ENCODE data around the gene LRRC27. TPM values are rescaled to one million over a fixed set of nuclear protein-coding genes. Genes with fewer than 3 reads are reported as not detected.
"Not testable (repeated sequence)": the region's sequence is repeated elsewhere in the genome, so short reads cannot be mapped to it uniquely, and the experiment has no call there.

LRRC27 gene
- polyA plus RNA-seq, 3 donors: 25.4 to 33.2 (median 25.5) TPM

DNA sequence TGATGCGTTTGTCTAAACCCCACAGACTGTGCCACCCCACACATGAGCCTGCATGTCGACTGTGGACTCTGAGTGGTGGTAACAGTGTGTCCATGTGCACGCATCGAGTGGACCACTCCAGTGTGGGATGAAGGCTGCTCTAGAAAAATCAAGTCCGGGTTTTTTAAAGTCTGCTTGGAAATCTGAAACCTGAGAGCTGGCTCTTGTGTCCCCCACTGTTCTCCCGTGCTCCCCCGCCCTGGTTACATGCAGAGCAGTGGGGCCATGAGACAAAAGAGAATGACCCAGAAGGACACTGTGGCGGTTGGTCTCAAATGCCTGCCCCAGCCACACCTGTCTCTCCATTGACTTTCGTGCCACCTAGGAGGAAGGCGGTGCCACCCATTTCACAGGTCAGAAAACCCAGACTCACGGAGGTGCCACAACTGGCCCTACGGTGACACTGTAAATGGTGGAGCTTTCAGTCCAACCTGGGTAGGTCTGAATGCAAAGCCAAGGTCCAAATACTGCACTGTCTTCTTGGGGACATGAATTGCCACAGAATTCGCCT, 37.7 kb downstream of the LRRC27 start:
- DNase-seq: no peak

DNA sequence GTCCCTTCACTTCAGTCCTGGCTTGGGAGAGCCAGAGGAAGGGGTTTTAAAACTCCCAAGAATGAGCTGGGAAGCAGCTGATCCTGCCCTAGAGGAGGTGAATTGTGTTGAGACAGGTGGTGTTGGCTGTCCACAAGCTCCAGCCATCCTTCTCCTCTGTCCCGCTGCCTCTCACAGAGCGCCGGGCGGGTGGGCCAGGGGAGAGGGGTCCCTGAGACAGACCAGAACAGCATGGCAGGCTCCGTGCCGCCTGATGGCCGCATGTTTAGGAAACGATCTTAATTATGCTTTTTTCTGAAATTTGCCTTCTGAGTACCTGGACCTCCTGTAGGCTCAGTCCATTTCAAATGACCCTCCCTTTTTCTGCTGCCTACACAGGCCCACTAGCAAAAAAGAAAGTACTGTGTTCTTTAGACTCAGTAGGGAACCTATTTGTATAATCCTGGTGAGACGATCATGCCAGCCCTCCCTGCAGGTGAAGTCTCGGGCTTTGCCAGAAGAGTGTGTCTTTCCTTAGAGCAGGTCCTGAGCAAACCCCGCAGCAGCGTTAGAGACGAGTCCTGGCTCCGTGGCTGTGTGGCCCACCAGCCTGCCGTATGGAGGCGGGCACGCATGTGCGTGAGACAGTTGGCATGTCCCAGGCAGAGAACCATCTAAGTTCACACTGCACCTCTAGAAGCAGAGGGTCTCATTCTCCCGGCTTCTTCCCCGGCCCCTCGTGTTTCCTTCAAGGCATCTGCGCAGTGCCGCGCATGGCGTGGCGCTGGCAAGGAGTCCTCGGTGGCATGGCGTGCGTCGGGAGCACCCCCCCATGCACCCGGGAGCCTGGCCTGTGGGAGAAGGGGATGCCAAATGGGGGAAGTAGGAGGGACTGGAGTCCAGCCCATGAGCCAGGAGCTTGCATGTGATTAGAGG, 38.7 kb downstream of the LRRC27 start:
- no peak for DNase-seq

DNA sequence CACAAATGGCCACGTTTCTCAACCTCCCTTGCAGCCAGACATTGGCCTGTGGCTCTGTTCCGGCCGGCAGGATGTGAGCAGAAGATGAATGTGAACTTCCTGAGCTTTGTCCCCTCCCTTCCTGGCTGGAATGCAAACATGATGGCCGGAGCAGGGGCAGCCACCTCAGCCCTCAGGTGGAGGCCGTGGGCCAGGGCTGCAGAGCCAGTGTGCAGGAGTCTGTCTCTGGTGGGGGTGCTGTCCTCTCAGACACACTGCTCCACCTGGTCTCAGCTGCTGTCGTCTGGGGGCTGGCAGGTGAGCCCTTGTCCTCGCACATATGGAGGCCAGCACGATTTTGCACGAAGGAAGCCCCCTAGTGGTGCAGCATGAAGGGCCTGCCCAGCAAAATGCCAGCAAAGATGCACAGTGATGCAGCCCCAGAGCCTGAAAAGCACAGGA, 39.7 kb downstream of the LRRC27 start:
- no peak for DNase-seq

DNA sequence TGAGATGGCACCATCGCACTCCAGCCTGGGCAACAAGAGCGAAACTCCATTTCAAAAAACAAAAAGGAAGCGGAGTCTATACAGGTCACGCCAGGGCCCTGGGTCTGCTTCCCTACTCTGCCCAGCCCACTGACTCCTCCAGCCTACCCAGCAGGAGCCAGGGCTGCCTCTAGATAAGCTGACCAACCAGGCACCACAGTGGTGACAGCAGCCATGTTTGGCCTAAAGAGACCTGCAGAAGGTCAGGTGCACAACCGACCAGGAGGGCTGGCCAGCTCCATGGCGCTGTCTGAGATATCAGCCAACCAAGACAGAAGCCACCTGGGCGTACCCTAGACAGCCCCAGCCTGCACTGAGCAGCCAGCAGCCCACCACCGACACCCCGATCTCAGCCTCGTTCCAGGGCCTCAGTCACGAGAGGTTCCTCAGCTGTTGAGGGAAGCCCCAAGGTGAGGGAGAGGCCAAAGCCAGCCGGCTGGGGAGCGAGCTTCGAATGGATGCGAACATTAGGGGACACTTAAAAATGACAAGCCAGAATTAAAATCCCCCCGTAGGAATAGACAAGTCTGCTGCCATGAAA, 40.6 kb downstream of the LRRC27 start:
- no peak for DNase-seq

DNA sequence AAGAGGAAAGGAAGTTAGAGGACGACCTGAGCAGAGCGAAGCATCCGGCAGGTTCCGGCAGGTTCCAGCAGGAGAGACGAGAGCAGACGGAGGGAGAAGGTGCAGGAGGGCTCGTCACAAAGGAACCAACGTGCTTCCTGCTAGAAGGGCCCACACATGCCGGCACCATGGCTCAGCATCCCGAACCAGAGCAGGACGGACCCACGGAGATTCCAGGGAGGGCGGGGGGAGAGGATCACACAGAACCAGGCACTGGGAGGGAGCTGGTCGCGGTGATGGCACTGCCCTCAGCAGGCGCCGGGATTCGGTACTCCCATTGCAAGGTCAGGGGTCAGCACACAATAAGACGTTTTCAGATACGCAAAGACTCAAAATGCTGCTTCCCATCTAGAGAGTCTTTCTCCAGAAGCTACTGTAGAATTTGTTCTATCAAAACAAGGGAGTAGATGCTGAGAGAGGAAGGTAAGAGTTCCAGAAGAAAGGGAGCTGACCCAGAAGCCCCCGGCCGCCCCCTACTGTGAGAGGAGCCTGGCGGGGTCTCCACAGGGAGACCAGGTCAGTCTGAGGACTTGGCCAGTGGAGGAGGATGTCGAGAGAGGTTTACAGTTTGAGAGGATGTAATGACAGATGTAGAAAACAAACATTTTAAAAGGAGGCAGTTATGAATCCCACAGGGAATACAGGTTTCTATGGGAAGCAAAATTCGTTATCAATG, 41.4 kb downstream of the LRRC27 start:
- DNase-seq: no peak

DNA sequence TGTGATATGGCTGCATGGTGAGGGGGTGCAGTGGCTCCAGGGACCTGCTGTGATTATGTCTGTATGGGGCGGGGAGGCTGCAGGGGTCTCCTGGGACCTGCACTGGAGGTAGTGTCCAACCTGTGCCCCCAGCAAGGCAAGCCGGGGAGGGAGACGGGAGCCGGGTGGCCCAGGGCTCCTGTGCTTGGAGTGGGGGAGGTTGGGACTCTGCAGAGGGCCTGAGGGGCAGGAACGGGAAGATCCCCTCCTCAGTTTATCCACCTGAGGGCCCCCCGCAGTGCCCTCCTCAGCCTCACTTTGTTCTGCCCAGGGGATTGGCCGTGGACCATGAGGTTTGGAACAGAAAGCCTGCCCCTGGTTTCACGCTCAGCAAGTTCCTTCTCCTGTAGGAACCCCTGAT, 42.2 kb downstream of the LRRC27 start:
- no peak for DNase-seq

DNA sequence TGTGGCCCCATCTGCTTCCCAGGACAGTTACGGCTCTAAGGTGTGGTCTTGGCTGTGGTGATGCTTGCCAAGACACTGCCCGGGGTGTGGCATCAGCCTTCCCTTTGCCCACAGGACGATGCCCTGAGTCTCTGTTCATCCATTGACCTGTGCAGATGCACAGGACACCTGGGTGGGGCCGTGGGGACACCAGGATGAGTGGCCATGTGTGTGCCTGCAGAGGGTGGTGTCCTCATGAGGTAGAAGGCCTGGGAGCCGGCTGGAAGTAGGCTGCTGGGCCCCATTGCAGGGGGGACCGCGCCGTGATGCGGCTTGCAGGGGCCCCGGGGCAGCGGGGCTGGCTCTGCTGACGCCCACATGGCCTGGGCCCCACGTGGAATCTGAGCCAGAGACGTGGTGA, 42.6 kb downstream of the LRRC27 start:
- no peak for DNase-seq

DNA sequence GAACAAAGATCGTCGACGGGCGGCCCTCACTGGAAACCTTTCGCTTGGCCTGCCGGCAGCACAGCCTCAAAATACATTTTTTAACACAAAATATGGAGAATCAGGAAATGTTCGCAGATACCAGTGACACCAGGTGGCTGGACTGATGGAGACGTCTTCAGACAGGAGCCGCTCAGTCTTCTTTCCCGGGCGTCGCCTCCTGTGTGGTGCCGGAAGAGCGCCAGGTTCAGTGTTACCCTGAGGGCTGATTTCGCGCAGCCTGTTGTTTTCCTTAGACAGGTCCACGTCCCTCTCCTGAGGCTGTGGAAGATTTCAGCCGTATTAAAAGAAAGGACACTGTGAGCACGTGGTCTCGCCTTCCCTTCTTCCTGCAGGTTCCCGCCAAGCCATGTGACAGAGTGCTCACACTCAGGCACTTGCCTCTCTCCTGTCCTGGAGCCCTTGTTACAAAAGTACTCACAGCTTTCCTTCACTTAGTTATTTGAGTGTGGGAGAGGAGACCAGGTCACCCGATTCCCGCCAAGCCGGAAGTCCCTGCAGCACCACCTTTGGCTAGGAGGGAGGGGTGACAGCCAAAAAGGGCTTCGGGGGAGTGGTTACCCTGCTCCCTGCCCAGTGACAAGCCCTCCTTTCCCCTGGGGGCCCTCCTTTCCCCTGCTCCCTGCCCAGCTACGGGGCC, 43.3 kb downstream of the LRRC27 start:
- DNase-seq: no peak

DNA sequence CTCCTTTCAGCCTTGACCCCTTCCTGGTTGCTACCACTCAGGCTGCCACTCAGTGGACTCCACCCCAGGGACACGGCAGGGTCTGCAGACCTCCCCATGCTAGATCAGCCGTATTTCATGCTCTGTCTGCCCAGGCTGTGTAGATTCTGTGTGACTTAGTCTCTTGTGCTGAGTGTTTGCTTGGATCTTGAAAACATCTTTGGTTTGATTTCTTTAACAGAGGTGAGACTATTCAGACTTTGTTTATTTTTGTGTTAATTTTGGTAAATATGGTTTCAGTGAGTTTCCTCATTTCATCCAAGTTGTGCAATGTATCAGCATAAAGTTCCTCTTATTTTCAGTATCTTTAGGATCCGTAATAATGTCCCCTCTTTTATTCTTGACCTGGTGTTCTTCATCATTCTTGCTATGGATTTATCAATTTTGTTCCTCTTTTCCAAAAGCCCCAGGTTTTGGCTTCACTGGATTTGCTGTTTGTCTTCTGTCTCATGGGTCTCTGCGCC, 43.9 kb downstream of the LRRC27 start:
- DNase-seq: no peak

DNA sequence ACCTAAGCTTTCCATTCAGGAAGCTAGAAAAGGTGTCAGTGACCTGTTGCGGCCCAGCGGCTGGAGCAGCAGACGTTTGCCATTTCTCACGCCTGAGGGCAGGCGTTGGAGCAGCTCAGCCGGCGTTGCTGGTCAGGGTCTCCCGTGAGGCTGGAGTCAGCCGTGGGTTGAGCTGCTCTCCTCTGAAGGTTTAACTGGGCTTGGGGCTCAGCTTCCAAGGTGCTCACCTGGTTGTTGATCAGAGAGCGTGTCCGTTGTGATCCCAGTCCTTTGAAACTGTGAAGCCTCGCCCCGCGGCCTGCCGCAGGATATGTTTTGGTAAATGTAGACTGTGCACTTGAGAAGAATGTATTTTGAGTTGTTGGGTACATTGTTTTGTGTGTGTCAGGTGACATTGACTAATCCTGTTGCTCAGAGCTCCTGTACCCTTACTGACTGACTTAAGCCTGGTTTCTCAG, 44.4 kb downstream of the LRRC27 start:
- DNase-seq: no peak

DNA sequence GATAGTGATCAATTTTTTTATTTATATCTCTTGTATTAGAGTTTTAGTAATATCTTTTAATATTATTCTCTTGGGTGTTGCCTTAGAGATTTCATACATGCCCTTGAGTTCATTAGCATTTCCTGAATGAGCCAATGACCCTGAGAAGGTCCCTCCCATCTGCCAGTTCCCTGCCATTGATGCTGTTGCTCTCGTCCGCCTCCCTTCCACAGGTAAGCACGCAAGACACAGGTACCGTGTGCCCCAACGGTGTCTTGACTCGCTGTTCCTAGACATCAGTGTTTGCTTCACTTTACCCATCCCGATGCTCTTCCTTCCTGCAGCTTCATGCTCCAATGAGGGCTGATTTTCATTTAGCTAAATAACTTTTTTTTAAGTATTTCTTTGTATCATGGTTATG, 45.3 kb downstream of the LRRC27 start:
- no peak for DNase-seq

DNA sequence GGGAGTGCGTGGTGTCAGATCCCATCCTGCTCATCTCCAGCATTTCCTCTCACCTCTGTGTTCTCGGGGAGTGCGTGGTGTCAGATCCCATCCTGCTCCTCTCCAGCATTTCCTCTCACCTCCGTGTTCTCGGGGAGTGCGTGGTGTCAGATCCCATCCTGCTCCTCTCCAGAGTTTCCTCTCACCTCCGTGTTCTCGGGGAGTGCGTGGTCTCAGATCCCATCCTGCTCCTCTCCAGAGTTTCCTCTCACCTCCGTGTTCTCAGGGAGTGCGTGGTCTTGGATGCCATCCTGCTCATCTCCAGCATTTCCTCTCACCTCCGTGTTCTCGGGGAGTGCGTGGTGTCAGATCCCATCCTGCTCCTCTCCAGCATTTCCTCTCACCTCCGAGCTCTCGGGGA, 47.0 kb downstream of the LRRC27 start:
- DNase-seq: not testable (repeated sequence)

DNA sequence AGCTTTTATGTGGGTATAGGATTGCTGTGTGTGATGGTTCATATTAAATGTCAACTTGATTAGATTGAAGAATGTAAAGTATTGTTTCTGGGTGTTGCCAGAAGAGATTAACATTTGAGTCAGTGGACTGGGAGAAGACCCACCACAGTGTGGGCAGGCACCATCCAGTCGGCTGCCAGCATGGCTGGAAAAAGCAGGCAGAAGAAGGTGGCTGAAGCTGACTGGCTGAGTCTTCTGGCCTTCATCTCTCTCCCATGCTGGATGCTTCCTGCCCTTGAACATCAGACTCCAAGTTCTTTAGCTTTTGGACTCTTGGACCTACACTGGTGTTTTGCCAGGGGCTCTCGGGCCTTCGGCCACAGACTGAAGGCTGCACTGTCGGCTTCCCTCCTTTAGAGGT, 49.0 kb downstream of the LRRC27 start:
- DNase-seq: not testable (repeated sequence)

DNA sequence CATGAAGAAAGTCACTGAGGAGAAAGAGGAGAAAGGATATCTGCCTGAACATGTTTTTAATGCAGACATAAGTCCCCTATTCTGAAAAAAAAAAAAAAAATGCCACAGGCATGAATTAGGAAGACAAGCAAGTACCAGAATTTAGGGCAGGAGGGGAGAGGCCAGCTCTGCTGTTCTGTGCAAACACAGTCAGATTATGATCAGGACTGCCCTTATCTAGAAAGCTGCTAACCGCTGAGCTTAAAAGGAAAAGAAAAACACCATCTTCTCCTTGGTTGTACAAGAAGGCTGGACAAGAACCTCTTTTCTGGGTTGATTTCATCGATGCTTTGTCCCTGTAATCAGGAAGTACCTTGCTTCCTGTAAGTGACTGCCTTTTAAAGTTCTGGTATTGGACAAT, 49.7 kb downstream of the LRRC27 start:
- no peak for DNase-seq

DNA sequence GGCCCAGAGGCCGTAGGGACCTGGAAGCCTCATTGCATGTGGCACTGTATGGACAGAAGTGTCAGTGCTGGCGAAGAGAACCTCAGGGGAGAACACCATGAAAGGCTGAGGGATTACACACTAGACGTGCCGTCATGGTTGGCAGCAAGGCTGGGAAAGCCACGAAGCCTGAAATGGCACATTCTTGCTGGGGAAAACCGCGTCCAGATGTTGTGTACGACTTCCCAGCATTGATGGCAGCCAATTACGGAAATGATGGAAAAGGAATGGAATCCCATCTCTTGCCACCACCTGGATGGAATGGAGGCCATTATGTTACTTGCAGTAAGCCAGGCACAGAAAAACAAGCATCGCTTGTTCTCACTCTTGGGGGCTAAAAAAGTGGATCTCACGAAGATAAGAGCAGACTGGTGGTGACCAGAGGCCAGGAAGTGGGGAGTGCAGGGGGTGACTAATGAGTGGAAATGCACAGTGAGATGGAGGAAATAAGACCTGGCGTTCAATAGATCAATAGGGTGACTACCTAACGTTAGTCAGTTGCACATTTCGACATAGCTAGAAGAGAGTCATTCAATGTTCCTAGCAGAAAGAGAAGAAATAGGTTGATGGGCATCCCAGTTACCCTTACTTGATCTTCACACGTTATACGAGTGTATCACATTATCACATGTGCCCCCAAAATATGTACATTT, 50.4 kb downstream of the LRRC27 start:
- DNase-seq: no peak

DNA sequence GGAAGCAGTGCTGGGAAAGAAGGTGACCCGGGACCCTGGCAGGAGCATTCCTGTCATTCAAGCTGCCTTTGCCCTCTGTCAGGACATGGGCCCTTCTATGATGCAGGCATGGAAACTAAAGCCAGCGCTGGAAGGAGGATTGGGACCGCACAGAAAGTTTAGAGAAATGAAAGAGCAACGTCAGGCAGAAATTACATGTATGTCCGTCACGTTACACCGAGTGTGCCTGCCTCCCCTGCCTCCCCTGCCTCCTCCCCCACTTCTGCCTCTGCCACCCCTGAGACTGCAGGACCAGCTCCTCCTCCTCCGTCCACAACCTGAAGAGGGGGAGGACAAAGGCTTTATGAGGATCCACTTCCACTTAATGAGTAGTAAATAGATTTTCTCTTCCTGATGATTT, 51.1 kb downstream of the LRRC27 start:
- peak; percentile 42 for DNase-seq

DNA sequence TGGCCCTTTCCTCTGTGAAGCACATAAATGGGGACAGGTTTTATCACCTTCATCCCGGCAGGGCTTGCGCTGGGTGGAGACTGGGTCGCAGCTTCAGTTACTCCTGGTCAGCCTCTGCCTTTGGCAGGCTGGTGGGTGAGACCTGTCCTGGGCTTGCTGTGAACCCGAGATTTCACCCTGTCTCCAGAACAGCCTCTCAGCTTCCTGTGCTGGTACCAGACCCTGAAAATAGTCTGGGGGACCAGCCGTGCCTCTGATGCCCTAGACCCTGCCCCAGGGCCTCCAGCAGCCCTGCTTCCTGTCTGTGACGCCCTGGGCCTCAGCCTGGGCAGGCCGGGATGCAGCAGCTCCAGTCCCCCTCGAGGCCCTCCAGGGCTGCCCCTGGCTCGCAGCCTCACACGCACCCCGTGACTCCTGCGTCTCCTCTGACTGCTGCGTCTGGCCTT, 51.8 kb downstream of the LRRC27 start:
- DNase-seq: no peak

DNA sequence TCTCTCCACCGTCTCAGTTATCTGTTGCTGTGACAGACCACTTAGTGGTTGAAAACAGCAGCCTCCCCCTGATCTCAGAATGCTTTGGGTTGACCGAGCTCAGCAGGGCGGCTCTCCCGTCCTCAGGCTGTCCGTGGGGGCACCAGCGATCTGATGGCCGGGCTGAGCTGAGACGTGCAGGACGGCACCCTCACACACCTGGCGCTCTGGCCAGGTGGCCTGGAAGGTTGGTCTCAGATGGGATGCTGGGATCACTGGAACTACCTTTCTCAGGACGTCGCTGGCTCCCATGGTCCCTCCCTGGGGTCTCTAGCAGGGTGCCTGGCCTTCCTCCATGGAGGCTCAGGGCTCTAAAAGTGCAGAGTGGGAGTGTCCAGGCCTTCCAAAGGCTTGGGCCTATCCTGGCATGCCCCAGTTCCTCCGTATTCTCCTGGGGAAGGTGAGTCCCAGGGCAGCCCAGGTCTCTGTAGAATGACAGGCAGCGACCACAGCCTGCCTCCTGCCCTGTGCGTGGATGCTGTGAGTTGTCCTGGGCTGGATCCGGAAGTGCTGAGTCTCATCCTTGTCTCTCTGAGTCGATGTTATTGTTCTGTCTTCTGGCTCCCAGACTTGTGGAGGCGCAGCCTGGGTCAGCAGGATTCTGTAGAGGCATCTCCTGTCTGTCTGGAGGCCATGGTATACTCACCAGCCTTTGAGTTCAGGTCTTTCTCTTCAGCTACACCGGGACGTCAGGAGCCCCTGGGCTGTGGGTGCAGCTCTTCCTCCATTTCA, 52.8 kb downstream of the LRRC27 start:
- DNase-seq: no peak

DNA sequence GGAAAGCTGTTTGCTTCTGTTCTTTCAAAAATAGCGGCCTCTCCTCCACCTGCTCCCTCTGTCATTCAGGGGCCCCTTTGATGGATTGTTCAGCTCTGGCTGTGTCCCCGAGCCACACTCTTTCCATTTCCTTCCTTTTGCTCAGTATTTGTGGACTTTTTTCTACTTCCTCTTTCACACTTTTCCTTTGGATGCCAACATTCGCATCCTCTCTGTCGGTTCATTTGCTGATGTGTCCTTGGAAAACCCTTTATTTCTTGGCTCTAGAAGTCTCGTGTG, 53.3 kb downstream of the LRRC27 start:
- DNase-seq: no peak

DNA sequence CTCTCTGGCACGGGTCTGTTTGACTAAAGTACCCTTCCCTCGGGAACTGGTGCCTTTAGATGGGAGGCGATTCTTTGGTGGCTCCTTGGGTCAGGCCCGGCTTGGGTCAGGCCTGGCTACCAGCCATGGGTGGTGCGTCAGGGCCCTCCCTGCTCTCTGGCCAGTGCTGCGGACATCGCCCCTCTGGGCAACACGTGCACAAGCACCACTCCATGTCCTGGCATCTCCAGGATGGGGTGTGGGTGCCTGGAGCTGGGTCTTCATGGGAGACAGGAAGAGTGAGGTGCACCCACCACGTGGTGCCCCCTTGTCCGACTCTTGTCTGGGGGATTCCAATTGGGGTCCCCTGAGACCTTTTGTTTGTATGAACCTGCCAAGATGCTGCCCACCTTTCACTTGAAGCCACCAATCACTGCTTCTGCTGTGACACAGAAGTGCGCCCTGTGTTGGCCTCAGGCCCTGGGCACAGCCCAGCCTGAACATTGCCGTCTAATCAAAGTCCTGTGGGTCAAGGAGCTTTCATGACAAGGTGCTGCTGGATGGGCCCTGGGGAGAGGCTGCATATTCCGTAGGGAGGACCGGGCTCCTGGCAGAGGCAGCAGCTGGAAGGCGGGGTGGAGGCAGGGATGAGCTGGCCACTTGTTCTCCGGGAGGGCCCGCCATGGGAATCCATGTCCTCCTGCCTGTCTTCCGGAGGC, 53.9 kb downstream of the LRRC27 start:
- DNase-seq: no peak

All from renal pelvis (tissue), 4 donors.